Lung microvascular endothelial cell (primary cell): Measurements from ENCODE around the gene TMEM255B. TPM values are rescaled to one million over a fixed set of nuclear protein-coding genes. Genes with fewer than 3 reads are reported as not detected.

Experiments used
- DNase-seq, 2 donors: peaks; one replicate each; pipeline versions ENCODE4 v3.0.0 to v3.0.0-alpha.2; 2010; ENCODE audit warnings: low read depth in 2 of 2
- total RNA-seq: library from RNA; depleted of rRNA; stranded (reverse); fragments of >200 nt; gene quantifications from 2 replicates; pipeline ENCODE4 v1.2.1, GENCODE V29; 2014

The TMEM255B gene
- total RNA-seq, 1 donor from 2014 or later: 55.8 TPM

DNA sequence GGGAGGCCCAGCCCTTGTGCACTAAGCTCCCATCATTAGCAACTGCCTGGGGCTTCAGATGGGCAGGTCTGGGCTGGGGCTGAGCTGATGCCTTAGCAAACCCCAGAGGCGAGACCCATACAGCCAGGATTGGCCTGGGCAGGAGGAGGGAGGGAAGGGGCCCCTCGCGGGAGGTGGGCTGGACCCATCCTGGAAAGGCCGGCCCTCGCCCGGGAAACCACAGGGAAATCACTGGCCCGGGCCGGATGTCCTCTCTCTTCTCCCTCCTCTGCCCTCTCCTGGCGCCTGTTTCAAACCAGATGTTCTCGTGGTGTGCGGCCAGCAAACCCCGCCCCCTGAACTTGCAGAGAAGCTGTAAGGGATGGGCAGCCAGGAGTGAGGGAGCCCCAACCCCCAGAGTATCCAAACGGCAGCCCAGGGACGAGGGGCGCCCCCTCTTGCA, 43.1 kb downstream of the TMEM255B start:
- peak; percentile 47 to 68 for DNase-seq

DNA sequence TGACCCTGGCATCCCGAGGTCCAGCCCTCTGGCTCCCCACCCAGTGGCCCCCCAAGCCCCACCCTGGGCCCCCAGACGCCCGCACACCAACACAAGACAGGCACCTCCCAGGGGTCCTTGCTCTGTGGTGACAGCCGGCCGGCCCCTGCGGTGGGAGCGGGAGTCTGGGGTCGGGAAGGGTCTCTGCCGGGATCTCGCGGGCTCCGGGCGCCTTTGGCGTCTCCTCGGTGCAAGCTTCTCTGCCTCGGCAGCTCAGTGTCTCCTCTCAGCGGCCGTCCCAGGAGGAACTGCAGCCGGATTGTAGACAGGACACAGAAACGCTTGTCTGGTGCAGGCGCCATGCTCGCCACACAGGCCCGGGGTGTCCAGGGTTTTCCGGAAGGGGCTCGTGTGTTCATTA, 43.7 kb downstream of the TMEM255B start:
- DNase-seq: no peak

DNA sequence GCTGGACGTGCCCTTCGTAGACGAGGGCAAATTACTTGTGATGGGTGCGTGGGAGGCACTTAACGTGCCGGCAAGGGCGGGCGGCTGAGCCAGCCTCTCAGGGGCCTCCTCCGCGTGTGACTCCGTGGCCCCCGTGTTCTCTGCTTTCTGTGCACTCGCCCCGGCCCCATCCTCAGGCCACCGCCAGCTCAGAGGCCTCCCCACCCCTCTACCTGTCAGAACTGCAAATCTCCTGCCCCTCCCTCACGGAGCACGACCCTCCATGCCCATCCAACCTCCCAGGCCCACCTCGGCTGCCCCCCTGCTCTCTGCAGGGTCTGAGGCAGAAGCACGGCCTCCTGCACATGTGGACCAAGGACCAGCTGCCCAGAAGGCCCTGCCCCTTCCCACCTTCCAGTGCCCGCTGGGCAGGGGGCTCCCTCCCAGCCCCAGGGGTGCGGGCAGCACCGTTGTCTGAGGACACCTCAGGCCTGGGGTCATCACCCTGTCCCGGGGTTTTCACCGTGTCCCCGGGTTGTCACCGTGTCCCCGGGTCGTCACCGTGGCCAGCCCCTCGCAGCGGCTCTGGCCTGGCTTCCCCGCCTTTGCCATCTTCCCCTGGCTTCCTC, 44.5 kb downstream of the TMEM255B start:
- DNase-seq: no peak

DNA sequence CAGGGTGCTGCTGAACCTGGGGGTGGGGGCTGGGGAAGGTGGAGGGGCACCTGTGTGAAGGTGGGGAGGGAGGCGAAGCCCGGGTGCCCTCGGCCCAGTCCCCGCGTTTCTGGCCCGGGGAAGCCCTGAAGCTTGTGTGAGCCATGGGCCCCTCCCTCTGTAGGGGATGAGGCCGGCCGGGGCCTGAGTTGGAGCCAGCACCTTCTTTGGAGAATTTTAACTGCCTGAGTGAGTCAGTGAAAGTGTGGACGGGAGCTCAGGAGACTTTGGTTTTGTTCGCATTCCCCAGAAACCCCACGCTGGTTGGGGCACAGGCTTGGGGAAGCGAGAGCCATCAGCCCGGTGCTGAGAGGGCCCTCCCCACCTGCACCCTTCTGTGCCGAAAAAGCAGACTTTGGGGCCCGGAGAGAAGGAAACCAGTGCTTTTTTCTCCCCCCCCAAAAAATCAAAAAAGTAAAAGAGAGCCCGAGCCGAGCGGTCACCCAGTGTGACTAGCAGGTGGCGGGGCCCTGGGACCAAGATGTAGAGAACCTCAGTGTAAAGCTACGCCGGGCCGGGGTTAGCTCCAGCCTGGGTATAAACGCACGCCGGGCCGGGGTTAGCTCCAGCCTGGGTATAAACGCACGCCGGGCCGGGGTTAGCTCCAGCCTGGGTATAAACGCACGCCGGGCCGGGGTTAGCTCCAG, 45.1 kb downstream of the TMEM255B start:
- DNase-seq: no peak

DNA sequence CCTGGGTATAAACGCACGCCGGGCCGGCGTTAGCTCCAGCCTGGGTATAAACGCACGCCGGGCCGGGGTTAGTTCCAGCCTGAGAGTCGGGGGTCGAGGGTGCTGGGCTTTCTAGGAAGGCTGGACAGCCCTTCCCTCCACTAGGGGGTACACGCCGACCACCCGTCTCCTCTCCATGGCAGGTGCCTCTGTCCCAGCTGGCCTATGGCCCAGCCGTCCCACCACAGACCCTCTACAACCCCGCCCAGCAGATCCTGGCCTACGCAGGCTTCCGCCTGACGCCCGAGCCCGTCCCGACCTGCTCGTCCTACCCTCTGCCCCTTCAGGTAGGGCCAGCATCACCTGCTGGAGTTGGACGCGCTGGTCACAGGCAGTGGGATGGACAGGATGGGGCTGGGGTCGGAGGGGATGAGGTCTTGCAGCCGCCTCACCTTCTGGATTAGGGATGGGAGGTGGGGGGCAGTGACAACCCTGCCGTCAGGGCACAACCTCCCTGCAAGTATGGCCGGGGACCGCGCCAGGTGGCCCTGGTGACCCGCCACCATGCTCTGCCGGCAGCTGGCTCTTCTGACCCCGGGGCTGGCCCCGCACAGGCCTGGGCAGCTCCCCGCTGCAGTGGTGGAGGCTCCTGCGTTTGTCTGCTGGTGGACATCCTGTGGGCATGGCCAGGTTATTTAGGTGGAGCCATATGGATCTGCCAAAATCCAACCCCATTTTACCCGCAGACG, 45.8 kb downstream of the TMEM255B start:
- DNase-seq: no peak

DNA sequence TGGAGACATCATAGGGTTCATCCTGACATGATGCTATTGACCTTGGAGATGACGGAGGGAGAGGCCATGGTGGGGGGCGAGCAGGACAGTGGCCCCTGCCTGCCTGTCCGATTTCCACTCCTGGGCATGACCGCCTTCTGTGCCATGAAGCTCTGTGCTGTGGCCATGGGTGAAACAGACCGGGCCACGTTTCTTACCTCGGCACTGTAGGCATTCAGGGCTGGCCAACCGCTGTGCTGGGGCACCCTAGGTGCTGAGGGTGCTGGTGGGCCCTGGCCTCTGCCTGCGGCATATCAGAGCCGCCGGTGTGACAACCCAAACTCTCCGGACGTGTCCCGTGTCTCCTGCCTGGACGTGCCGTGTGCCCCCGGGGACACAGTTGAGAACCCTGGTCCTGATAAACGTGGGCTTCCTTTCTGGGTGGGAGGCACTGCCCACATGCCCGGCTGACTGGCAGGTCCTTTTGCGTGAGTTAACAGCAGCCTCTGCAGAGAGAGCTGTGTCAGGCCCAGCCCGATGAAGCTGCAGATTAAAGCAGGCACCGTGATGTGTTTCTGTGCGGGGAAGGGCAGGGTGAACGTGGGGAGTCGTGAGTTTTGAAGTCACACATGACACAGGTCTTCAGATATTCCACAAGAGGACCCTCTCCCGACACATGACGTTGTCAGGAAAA, 46.5 kb downstream of the TMEM255B start:
- DNase-seq: no peak

DNA sequence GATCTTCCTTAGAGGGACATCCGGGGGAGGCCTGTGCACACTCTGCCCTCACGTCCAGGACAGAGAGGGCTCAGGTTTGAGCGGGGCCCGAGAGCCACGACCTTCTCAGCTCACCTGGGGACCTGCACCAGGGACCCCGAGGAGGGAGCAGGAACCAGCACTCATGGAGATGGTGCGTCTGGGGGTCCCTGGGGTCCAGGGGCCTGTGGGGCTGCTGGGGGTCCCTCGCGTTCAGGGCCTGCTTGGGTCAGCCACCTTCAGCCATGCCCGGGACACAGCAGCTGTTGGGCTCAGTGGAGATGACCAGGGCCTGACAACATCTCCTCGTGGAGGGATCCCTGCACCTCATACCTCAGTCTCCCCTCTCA, 47.1 kb downstream of the TMEM255B start:
- no peak for DNase-seq

DNA sequence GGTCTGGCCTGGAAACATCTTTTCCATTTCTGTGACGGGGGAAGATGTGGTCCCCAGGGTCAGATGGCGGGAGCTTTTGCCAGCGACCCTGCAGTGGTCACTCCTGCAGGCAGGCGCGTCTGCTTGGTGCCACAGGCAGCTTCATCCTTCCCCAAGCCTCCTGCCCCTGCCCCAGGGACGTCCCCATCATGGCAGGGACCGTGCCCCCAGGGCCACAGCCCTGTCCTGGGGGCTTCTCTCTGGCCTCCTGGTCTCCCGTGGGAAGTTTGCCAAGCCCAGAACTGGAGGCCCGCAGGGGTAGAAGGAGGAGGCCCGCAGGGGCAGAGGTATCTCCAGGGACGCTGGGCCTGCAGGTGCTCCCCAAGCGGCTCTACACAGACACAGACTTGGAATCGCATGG, 47.5 kb downstream of the TMEM255B start:
- no peak for DNase-seq

DNA sequence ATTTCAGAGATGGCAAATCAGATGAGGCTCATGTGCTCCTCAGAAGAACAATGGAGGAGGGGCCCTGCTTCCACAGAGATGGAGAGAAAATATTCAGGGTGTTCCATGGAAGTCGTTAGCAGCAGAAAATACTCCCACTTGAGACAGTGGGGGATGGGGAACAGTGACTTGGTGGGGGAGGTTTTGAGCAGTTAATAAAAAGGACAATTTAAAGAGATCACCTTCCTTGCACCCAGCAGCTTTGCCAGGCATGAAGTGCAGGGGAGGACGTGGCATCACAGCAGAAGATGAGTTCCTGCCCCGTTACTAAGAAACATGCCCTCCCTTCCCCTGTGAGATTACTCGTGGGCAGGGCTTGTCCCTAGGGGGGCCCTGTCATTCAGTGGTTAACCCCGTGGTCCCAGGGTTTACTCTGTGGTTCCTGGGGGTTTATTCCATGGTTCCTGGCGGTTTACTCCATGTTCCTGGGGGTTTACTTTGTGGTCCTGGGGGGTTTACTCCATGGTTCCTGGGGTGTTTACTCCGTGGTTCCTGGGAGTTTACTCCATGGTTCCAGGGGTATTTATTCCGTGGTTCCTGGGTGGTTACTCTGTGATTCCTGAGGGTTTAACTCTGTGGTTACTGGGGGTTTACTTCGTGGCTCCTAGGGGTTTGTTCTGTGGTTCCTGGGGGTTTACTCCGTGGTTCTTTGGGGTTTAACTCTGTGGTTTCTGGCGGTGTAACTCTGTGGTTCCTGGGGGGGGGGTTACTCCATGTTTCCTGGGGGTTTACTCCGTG, 49.2 kb downstream of the TMEM255B start:
- DNase-seq: no peak

DNA sequence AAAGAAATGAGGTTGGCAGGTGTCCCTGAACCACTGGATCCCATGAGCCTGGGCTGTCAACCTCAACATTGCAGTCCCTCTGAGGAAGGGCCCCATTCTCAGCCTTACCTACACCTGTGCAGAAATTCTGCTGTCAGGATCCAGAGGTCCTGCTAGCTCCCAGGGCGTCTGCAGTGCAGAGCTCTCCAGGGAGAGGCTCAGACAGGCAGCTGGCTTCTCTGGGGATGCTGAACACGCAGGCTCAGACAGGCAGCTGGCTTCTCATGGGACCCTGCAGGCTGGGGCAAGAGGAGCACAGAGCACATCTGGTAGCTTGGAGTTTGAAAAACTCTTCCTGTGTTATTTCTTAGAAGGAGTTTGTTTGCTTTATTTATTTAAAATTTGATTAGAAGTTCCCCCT, 50.9 kb downstream of the TMEM255B start:
- DNase-seq: no peak

DNA sequence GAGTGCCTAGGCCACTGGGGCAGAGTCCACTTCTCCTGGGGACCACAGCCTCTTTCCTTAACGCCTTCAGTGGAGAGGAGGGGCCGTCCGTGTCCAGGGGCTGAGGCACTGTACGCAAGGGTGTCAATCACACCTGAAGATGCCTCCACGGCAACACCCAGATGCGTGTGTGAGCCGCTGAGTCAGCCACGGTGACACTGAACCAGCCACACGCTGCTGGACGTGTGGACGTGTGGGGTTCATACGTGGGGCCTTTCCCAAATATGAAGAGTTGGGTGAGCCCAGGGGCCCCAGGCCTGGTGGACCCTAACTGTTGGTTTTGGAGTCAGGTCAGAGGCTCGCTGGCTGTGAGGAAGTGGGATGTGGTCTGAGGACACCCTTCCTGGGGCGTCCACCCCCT, 51.6 kb downstream of the TMEM255B start:
- no peak for DNase-seq

DNA sequence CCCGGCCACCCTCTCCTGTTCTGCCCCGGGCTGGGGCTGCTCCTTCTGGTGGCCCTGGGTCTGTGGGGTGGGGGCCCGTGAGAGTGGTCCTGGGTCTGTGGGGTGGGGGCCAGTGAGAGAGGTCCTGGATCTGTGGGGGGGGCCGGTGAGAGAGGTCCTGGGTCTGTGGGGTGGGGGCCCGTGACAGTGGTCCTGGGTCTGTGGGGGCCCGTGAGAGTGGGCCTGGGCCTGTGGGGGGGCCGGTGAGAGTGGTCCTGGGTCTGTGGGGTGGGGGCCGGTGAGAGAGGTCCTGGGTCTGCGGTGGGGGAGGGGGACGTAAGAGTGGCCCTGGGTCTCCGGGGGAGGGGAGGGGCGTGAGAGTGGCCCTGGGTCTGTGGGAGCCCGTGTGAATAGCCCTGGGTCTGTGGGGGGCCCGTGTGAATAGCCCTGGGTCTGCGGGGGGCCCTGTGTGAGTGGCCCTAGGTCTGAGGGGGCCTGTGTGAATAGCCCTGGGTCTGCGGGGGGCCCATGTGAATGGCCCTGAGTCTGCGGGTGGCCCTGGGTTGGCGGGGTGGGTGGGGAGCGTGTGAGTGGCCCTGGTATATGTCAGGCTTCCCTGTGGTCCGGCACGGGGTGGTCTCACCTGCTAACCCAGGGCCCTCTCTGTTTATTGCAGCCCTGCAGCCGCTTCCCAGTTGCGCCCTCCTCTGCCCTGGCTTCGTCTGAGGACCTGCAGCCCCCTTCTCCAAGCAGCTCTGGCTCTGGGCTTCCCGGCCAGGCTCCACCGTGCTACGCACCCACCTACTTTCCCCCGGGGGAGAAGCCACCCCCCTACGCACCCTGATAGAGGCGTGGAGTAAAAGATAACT, 52.3 kb downstream of the TMEM255B start:
- no peak for DNase-seq

DNA sequence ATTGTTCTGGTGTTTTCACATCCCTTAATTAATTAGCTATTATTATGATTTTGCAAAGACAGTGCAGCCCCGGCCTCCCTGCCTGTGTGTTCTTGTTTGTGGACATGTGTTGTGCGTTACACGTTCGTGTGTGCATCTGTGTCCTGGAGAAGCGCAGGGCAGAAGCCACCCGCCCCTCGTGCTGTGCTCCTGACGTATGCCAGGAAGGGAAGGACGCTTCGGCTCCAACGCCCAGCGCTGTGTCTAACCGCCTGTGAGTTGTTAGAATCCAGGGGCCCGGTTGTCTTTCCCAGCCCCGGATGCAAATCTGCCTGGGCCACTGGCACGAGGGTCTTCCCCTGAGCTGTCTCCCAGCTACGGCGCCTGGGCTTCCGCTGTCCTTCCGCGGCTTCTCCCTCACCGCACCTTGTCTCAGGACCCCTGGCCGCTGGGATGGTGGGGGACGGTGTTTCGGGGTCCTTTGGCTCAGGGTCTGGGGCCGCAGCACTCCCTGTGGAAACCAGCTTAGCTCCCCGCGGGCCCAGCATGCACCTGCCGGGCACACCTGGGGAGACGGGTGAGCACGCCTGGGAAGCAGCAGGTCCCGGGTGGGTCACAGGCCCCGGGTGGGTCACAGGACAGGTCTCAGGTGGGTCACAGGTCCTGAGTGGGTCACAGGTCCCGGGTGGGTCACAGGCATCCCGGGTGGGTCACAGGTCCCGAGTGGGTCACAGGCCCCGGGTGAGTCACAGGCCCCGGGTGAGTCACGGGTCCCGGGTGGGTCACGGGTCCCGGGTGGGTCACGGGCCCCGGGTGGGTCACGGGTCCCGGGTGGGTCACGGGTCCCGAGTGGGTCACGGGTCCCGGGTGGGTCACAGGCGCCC, 53.4 kb downstream of the TMEM255B start:
- DNase-seq: no peak

DNA sequence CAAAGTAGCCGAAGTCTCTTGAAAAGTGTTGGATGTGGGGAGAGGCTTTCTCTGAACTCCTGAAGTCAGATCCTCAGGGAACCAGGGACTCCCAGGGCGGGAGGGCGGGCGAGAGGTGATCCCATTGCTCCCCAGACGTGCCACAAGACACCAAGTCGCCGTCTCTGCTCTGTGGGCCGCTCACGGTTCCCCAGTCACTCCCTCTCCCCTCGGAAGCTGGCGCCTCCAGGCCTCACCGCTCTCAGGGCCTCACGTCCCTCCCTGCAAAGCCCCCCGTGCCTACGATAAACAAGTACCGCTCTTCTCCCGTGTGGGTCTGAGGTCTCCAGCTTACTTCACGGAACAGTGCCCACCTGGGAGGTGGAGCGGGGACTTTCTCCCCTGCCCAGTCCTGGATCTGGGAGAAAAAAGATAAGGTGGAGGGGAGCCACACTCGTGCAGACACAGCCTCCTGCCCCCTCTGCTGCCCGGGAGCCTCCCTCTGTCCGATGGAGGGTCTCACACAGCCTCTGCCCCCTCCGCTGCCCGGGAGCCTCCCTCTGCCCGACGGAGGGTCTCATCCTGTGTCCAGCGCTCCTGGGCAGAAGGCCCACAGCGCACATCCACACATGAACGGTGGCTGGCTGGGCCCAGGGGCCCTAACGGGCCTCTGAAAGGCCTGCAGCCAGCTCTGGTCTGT, 54.2 kb downstream of the TMEM255B start:
- no peak for DNase-seq

DNA sequence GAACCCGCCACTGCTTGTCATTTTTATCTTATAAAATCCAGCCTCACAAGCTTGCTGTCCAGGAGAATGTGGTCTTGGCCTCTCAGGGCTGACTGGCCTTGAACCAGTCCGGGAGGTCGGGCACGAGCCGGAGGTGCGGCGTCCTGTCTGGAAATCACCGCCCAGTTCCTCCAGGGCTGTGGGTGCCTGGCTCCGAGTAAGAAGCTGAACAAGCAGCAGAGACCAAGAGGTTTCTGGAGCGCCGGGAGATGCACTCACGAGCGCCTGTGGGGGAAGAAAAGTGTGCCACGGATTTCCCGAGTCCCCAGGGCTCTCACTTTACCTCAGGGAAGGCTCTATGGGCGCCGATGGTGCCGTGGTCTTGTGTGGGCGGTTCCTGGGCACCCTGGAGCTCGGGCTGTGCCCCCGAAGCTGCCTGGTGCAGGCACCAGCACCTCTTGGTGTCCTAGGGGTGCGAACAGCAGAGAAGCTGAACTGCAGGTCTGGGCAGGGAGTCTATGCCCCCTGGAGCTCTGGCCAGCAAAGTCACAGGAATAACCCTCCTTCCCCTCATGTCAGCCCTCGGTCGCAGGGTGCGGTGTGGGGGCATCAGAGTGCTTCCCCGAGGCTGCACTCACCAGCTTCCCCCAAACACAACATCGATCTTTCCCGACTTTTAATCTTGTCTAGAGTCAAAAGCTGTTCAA, 54.9 kb downstream of the TMEM255B start:
- peak in 1 of 2 donors; percentile 53 for DNase-seq

DNA sequence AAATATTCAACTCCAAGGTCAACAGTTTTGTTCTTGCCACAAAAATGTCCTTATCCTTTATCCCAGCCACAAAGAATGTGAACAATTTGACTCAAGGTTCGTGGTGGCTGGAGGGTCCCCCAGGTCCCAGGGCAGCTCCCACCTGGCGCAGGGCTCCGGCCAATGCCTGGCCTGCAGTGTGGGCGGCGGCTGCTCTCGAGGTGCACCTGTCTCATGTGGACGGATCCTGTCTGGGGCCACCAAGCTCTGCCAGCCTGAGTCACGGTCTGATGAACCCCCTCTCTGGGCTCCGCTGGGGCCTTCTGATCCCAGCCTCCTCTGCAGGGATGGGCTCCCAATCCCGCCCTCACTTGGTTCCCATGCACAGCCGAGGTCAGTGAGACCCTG, 55.4 kb downstream of the TMEM255B start:
- no peak for DNase-seq

DNA sequence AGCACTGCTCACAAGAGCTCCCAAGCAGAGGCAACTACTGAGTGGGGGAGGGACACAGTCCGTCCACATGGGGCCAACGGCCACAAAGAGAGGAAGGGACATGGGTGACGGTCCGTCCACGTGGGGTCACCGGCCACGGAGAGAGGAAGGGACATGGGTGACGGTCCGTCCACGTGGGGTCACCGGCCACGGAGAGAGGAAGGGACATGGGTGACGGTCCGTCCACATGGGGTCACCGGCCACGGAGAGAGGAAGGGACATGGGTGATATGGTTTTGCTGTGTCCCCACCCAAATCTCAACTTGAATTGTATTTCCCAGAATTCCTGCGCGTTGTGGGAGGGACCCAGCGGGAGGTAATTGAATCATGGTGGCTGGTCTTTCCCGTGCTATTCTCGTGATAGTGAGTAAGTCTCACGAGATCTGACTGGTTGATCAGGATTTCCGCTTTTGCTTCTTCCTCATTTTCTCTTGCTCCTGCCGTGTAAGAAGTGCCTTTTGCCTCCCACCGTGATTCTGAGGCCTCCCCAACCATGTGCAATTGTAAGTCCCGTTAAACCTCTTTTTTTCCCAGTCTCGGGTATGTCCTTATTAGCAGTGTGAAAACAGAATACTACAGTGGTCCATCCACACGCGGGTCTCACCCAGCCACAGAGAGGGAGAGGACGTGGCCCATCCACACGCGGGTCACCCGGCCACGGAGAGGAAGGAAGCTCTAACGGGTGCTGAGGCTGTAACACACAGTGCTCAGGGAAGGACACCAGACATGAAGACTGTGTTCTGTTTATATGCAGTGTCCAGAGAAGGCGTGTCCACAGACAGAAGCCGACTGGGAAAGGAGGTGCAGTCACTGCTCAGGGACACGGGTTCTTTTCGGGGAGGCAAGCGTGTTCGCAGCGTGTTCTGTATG, 56.4 kb downstream of the TMEM255B start:
- DNase-seq: peak; percentile 57 to 60
